Measurements from ENCODE around the gene CHTF18. TPM values are rescaled to one million over a fixed set of nuclear protein-coding genes. Genes with fewer than 3 reads are reported as not detected.

The CHTF18 gene
- total RNA-seq, 1 experiment from 2014 or later: 120 TPM

- H2BK20ac ChIP-seq (ENCODE audit: low read depth, low read length, poor library complexity, severe bottlenecking): no peak overlapping the region
- no peaks in the 10 kb centered on the region; a peak in 1 of 4 replicates for H3K4me1 Mint-ChIP-seq
- no peaks in the 10 kb centered on the region for H3K23me2 ChIP-seq (ENCODE audit: insufficient read length, low read depth, low read length, poor library complexity, severe bottlenecking)
- no peak overlapping the region for H4K5ac ChIP-seq (ENCODE audit: insufficient read length, low read depth, low read length)
- no peak for DNase-seq
- no peak overlapping the region for H3K4ac ChIP-seq (ENCODE audit: low read depth, low read length)
- H3K9ac ChIP-seq (ENCODE audit: extremely low read depth, insufficient read length, low read length): no peak overlapping the region
- no peak overlapping the region for H2AFZ ChIP-seq (ENCODE audit: low read length)
- no peaks in the 10 kb centered on the region for H3K79me1 ChIP-seq (ENCODE audit: insufficient read depth, low read depth, low read length, poor library complexity, severe bottlenecking)
- WGBS (ENCODE audit: extremely low coverage, insufficient read length, low lambda C conversion rate): no CpG with 5 or more reads among the region's 40 CpGs
- H3K79me2 ChIP-seq (ENCODE audit: insufficient read depth, low read length): no peaks in the 10 kb centered on the region; the same call in 1 of the 2 replicates
- peaks cover 9% of the 10 kb centered on the region for H3K27me3 Mint-ChIP-seq (ENCODE audit: low read depth)
- peaks cover 21 to 55% (median 37%) of the 10 kb centered on the region in 3 experiments; a peak in 6 of 7 replicates for H3K36me3 Mint-ChIP-seq (ENCODE audit: insufficient read depth in 1 of 3, low read depth in 3 of 3)
- no peaks in the 10 kb centered on the region for H3K27me3 ChIP-seq (ENCODE audit: insufficient read depth, low read length)
- no peak overlapping the region for H3K4me3 Mint-ChIP-seq
- no peak overlapping the region for H2BK12ac ChIP-seq (ENCODE audit: insufficient read length, low read depth, low read length)
- no peak overlapping the region for H3K27ac Mint-ChIP-seq
- TF ChIP-seq CTCF (conservative IDR thresholded peaks at IDR 0.05): no peak
- no peak overlapping the region for H4K8ac ChIP-seq (replicated peaks; ENCODE audit: insufficient read length, low read depth, low read length)
- H3K9me3 ChIP-seq (ENCODE audit: control insufficient read depth, low read depth, low read length): no peaks in the 10 kb centered on the region
- H3T11ph ChIP-seq (ENCODE audit: low read length): no peak overlapping the region
- peaks cover 0 to 3% of the 10 kb centered on the region in 2 experiments; a peak in 1 of 5 replicates for H3K9me3 Mint-ChIP-seq
- H2BK5ac ChIP-seq (ENCODE audit: insufficient read length, low read length): no peak overlapping the region
- H3K23ac ChIP-seq (ENCODE audit: insufficient read length, low read depth, low read length): no peak overlapping the region
- H2BK15ac ChIP-seq (ENCODE audit: low read depth, low read length): no peak overlapping the region
- no peak overlapping the region for H3K18ac ChIP-seq (ENCODE audit: insufficient read length, low read depth, low read length)
- no peak overlapping the region for H3K56ac ChIP-seq (ENCODE audit: insufficient read length, low read depth, low read length)
- H2BK120ac ChIP-seq (ENCODE audit: low read depth, low read length, poor library complexity, severe bottlenecking): no peak overlapping the region
- H4K20me1 ChIP-seq (ENCODE audit: control insufficient read depth, insufficient read depth, insufficient read length): no peaks in the 10 kb centered on the region
- no peak overlapping the region for H3K14ac ChIP-seq (ENCODE audit: insufficient read depth, low read length)
- H2AK5ac ChIP-seq (ENCODE audit: insufficient read length, low read length): no peak overlapping the region
- no peaks in the 10 kb centered on the region for H3K4me1 ChIP-seq (ENCODE audit: insufficient read depth, low read length)
- no peak overlapping the region for H4K91ac ChIP-seq (ENCODE audit: insufficient read length, low read depth, low read length)
- no peak overlapping the region for H3K4me2 ChIP-seq (ENCODE audit: insufficient read depth, insufficient read length, low read length)
- H3K27ac ChIP-seq (ENCODE audit: insufficient read length, low read depth, low read length): no peak overlapping the region
Measured at GRCh38 chr16:794091-794822, 5.8 kb downstream of the CHTF18 start.
